Common myeloid progenitor, CD34-positive (primary cell): ENCODE measurements around the gene KRT5.
"Not testable (repeated sequence)": the region's sequence is repeated elsewhere in the genome, so short reads cannot be mapped to it uniquely, and the experiment has no call there.

Source experiments
- CTCF ChIA-PET: fragments of 350-600 bp; sonication (Branson Sonifier 250); formaldehyde crosslinking; loops from one replicate; lab custom pipeline; 2021; ENCODE audit warnings: antibody characterized with exemption; lab: Charles Lee
- POLR2A ChIA-PET: fragments of 350-600 bp; sonication (Branson Sonifier 250); formaldehyde crosslinking; loops from one replicate; lab custom pipeline; 2021; ENCODE audit warnings: antibody characterized with exemption; lab: Charles Lee
- DNase-seq, 3 donors: peaks; one replicate each; pipeline versions ENCODE4 v3.0.0 to v3.0.0-alpha.2; 2013
- H3K27ac ChIP-seq, 2 experiments: 1 replicate in 1 of 2; 2 replicates in 1 of 2; pipeline ENCODE4 v1.7.0; 2013; ENCODE audit warnings: inconsistent platforms in 2 of 2, low read length in 2 of 2, mild to moderate bottlenecking in 2 of 2, low read depth in 1 of 2, moderate library complexity in 1 of 2; ENCODE audit not compliant: severe bottlenecking in 2 of 2, insufficient read depth in 1 of 2, poor library complexity in 1 of 2
- H3K27me3 ChIP-seq, 5 experiments: replicated peaks in 2 of 5; 1 replicate in 3 of 5; 2 replicates in 2 of 5; pipeline versions ENCODE4 v1.6.1 to v1.7.0; 2013; ENCODE audit warnings: low read length in 4 of 5, mild to moderate bottlenecking in 2 of 5, moderate library complexity in 2 of 5, inconsistent platforms in 1 of 5; ENCODE audit not compliant: insufficient read depth in 5 of 5, control insufficient read depth in 4 of 5
- H3K36me3 ChIP-seq, 4 experiments: 1 replicate in 2 of 4; 2 replicates in 2 of 4; pipeline versions ENCODE4 v1.6.1 to v1.7.0; 2013; ENCODE audit warnings: low read length in 3 of 4, control low read depth in 1 of 4, mild to moderate bottlenecking in 1 of 4; ENCODE audit not compliant: control insufficient read depth in 4 of 4, insufficient read depth in 4 of 4
- H3K4me1 ChIP-seq, 4 experiments: 1 replicate in 3 of 4; 2 replicates in 1 of 4; pipeline versions ENCODE4 v1.6.1 to v1.7.1; 2013; ENCODE audit warnings: low read length in 3 of 4, mild to moderate bottlenecking in 3 of 4, control low read depth in 1 of 4, inconsistent platforms in 1 of 4, moderate library complexity in 1 of 4; ENCODE audit not compliant: control insufficient read depth in 4 of 4, insufficient read depth in 4 of 4; ENCODE audit errors: control extremely low read depth in 1 of 4
- H3K4me3 ChIP-seq, 7 experiments: 1 replicate in 4 of 7; 2 replicates in 3 of 7; pipeline versions ENCODE4 v1.5.1 to v1.7.0; 2013; ENCODE audit warnings: mild to moderate bottlenecking in 7 of 7, low read length in 6 of 7, moderate library complexity in 6 of 7, inconsistent platforms in 2 of 7, low read depth in 2 of 7, control low read depth in 1 of 7; ENCODE audit not compliant: insufficient read depth in 4 of 7, control insufficient read depth in 1 of 7; ENCODE audit errors: extremely low read depth in 1 of 7
- H3K9me3 ChIP-seq, 5 experiments: 1 replicate in 4 of 5; 2 replicates in 1 of 5; pipeline versions ENCODE4 v1.6.1 to v1.7.1; 2013; ENCODE audit warnings: low read length in 4 of 5, mild to moderate bottlenecking in 2 of 5, inconsistent platforms in 1 of 5, low read depth in 1 of 5, moderate library complexity in 1 of 5; ENCODE audit not compliant: control insufficient read depth in 4 of 5, insufficient read depth in 2 of 5; ENCODE audit errors: control extremely low read depth in 1 of 5
- WGBS: methylation state at CpG from one replicate; pipeline ENCODE4 v1.1.5; 2013; ENCODE audit not compliant: insufficient coverage; 5-methylcytosine and 5-hydroxymethylcytosine counted together

Gene KRT5

GRCh38 chr12:52488736-52489135, 31.5 kb downstream of the KRT5 start:
- Histone ChIP-seq H3K27ac (no peak overlapping the region), H3K4me1 (no peaks in the 10 kb centered on the region), H3K4me3 (no peak overlapping the region), H3K9me3 (peaks cover 0 to 9% (median 0%) of the 10 kb centered on the region in 5 experiments), H3K36me3 (no peaks in the 10 kb centered on the region), H3K27me3 (peaks cover 0 to 16% (median 2%) of the 10 kb centered on the region in 5 experiments)
- CTCF ChIA-PET, result no interaction called here
- POLR2A ChIA-PET, result no interaction called here
- no peak for DNase-seq

DNA sequence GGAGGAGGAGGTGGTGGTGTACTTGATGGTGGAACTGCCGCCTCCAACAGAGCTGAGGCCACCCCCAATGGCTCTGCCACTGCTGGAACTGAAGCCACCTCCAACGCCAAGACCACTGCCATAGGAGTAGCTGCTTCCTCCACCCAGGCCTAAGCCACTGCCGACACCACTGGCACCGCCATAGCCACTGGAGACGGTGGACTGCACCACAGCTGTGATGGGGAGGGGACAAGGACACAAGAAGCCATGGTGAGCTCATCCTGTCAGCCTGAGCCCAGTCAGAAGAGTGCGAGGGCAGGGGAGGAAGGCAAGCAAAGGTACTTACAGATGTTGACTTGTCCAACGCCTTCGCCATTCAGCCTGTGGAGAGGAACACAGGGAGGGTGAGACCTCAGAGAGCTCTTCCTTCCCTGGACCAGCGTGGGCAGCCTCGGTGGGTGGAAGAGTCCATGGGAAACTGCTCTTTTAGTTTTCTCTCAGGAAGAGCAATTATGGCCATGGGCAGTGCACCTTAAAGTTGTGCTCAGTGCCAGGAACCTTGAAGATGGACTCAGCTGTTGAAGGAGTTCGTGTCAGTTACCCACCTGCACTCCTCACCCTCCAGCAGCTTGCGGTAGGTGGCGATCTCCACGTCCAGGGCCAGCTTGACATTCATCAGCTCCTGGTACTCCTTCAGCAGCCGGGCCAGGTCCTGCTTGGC, 32.3 kb downstream of the KRT5 start:
- DNase-seq, H3K4me3 ChIP-seq, H3K36me3 ChIP-seq, H3K27ac ChIP-seq, H3K9me3 ChIP-seq, POLR2A ChIA-PET, H3K4me1 ChIP-seq, CTCF ChIA-PET: not testable (repeated sequence)
- 81% methylated on average over 7 of the region's 15 CpGs for WGBS
- H3K27me3 ChIP-seq, result peaks cover 0 to 12% (median 2%) of the 10 kb centered on the region in 5 experiments

GRCh38 chr12:52487211-52487610, 33.0 kb downstream of the KRT5 start:
- DNase-seq, result no peak
- peaks cover 0 to 9% (median 2%) of the 10 kb centered on the region in 5 experiments for H3K27me3 ChIP-seq

DNA sequence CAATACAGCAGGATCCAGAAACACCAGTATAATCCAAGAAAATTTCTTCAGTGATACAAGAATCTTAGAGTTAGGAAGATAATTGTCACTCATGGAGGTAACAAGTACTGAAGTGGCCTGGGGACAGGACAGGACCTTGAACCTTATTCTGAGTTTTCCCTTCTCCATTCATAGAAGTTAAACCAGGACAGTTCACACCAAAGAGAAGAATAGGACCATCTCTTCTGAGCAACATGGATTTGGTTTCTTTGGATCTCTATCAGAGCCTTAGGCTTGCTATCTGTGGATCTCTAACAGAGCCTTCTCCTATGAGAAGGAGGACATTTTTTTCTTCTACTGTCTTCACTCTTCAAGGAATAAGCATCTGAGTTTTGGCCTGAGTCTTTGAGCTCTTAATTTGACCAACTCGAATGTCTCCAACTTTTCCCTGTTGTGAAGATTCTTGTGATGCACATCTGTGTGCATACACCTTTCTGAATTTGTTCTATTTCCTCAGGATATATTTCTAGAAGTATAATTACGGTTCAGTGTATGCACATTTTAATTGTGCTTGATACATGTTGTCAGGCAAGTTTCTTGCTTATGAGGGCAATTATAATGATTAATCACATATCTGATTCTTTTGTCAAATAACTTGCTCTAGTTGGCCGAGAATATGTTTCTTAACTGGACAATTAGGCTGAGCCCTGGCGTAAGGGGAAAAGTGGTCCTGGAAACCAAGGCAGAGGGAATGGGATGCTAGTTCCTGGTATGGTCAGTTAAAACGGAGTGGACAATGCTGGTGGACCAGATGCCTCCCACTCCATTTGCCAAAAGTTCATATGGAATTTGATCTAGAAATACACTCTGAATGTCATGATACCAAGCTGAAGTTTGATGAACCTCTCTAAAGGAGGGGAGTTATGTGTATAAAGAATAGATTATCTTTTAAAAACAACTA, 33.8 kb downstream of the KRT5 start:
- no peak for DNase-seq
- Histone ChIP-seq H3K27ac (no peak overlapping the region), H3K27me3 (peaks cover 0 to 8% (median 2%) of the 10 kb centered on the region in 5 experiments), H3K4me3 (no peak overlapping the region), H3K4me1 (no peaks in the 10 kb centered on the region), H3K36me3 (no peaks in the 10 kb centered on the region), H3K9me3 (peaks cover 0 to 9% (median 0%) of the 10 kb centered on the region in 5 experiments)
- WGBS, result 100% methylated on average over 3 of the region's 5 CpGs
- CTCF ChIA-PET, result no interaction called here
- POLR2A ChIA-PET, result no interaction called here

More at GRCh38 chr12:52487211-52487610, 33.0 kb downstream of the KRT5 start:
- peaks cover 0 to 9% (median 0%) of the 10 kb centered on the region in 5 experiments for H3K9me3 ChIP-seq
- H3K27ac ChIP-seq, result no peak overlapping the region
- H3K36me3 ChIP-seq, result no peaks in the 10 kb centered on the region
- ChIA-PET POLR2A (no interaction called here), CTCF (no interaction called here)
- H3K4me1 ChIP-seq, result no peaks in the 10 kb centered on the region
- WGBS, result no CpG with 5 or more reads among the region's 1 CpG
- no peak overlapping the region for H3K4me3 ChIP-seq

DNA sequence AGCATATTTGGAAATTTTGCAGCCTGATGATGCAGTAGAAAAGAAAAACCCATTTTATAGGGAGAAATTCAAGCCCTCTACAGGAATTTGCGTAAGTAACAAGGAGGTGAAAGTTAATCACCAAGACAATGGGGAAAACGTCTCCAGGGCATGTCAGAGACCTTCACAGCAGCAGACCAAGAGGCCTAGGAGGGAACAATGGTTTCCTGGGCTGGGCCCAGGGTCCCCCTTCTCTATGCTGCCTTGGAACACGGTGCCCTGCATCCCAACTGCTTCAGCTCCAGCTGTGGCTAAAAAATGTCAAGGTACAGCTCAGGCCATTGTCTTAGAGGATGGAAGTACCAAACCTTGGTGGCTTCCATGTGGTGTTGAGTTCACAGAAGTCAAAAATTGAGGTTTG, 40.1 kb downstream of the KRT5 start:
- ChIA-PET CTCF (no interaction called here), POLR2A (no interaction called here)
- no peak for DNase-seq
- Histone ChIP-seq H3K9me3 (peaks cover 0 to 10% (median 4%) of the 10 kb centered on the region in 5 experiments), H3K27me3 (peaks cover 0 to 2% (median 0%) of the 10 kb centered on the region in 5 experiments), H3K4me1 (no peaks in the 10 kb centered on the region), H3K36me3 (no peaks in the 10 kb centered on the region), H3K4me3 (no peak overlapping the region), H3K27ac (no peak overlapping the region)
- 59% methylated on average over 2 of the region's 3 CpGs for WGBS

DNA sequence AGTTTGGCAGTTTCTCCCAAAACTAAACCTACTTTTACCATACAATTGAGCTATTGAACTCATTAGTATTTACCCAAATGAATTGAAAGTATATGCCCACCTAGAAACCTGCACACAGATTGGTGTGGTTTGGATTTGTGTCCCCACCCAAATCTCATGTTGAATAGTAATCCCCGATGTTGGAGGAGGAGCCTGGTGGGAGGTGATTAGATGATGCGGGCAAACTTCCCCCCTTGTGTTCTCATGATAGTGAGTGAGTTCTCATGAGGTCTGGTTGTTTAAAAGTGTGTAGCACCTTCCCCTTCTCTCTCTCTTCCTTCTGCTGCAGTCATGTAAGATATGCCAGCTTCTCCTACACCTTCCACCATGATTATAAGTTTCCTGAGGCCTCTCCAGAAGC, 42.5 kb downstream of the KRT5 start:
- no peak for DNase-seq
- CTCF ChIA-PET, result no interaction called here
- POLR2A ChIA-PET, result interaction anchor here (0.7 kb wide), 1 partner anchor 229 kb away, joined by 3 read pairs; no protein-coding TSS in a partner anchor
- H3K9me3 ChIP-seq, result peaks cover 0 to 6% (median 1%) of the 10 kb centered on the region in 5 experiments
- no peaks in the 10 kb centered on the region for H3K4me1 ChIP-seq
- no peak overlapping the region for H3K27ac ChIP-seq
- H3K27me3 ChIP-seq, result peaks cover 0 to 2% (median 0%) of the 10 kb centered on the region in 5 experiments
- no CpG with 5 or more reads among the region's 2 CpGs for WGBS
- no peak overlapping the region for H3K4me3 ChIP-seq
- no peaks in the 10 kb centered on the region for H3K36me3 ChIP-seq

GRCh38 chr12:52474212-52474611, 46.0 kb downstream of the KRT5 start:
- H3K27ac ChIP-seq, result no peak overlapping the region
- peaks cover 0 to 4% (median 0%) of the 10 kb centered on the region in 5 experiments for H3K27me3 ChIP-seq
- H3K36me3 ChIP-seq, result no peaks in the 10 kb centered on the region
- H3K9me3 ChIP-seq, result peaks cover 0 to 6% (median 0%) of the 10 kb centered on the region in 5 experiments
- no peak for DNase-seq
- CTCF ChIA-PET, result no interaction called here
- H3K4me3 ChIP-seq, result no peak overlapping the region
- POLR2A ChIA-PET, result no interaction called here
- no peaks in the 10 kb centered on the region for H3K4me1 ChIP-seq
- no CpG with 5 or more reads among the region's 2 CpGs for WGBS
